Body of pancreas (tissue), 4 donors: ENCODE measurements around the gene PIP5KL1.

Experiments
- CTCF ChIP-seq, 7 experiments: fragments of 450-650 bp in 4 of 7; fragments of 200-600 bp in 3 of 7; sonication (generic) in 3 of 7; IDR thresholded peaks; one replicate each; pipeline ENCODE4 v1.5.1; 2016 to 2019; ENCODE audit warnings: antibody characterized with exemption in 7 of 7
- POLR2A ChIP-seq, 3 donors: fragments of 450-650 bp; IDR thresholded peaks; one replicate each; pipeline ENCODE4 v1.6.1; 2016; ENCODE audit warnings: antibody characterized with exemption in 3 of 3, mild to moderate bottlenecking in 2 of 3

GRCh38 chr9:127873886-127874285 lies 56.7 kb downstream of the PIP5KL1 start:
- TF ChIP-seq POLR2A (IDR thresholded peaks at IDR 0.05), result no peak
- no peak for TF ChIP-seq CTCF (IDR thresholded peaks at IDR 0.05)
